Effector memory CD4-positive, alpha-beta T cell (primary cell): ENCODE data around the gene MAML2.

Experiments used
- DNase-seq, 3 donors: peaks; one replicate each; pipeline ENCODE4 v3.0.0-alpha.2; 2020
- H3K27ac ChIP-seq: 2 replicates; pipeline ENCODE4 v1.7.0; 2013; ENCODE audit warnings: mild to moderate bottlenecking, low read length, moderate library complexity; ENCODE audit not compliant: insufficient read depth, poor library complexity, severe bottlenecking
- H3K27me3 ChIP-seq: replicated peaks from 2 replicates; pipeline ENCODE4 v1.7.0; 2013; ENCODE audit warnings: mild to moderate bottlenecking, low read length; ENCODE audit not compliant: insufficient read depth, control insufficient read depth, poor library complexity, severe bottlenecking
- H3K36me3 ChIP-seq: 2 replicates; pipeline ENCODE4 v1.7.0; 2013; ENCODE audit warnings: mild to moderate bottlenecking, low read length, moderate library complexity; ENCODE audit not compliant: control insufficient read depth, insufficient read depth
- H3K4me1 ChIP-seq: 2 replicates; pipeline ENCODE4 v1.7.0; 2013; ENCODE audit warnings: low read length, mild to moderate bottlenecking; ENCODE audit not compliant: control insufficient read depth, insufficient read depth, poor library complexity, severe bottlenecking
- H3K4me3 ChIP-seq: 2 replicates; pipeline ENCODE4 v1.7.0; 2013; ENCODE audit warnings: low read length, low read depth, mild to moderate bottlenecking; ENCODE audit not compliant: insufficient read depth, poor library complexity, severe bottlenecking
- H3K9me3 ChIP-seq: 2 replicates; pipeline ENCODE4 v1.7.0; 2013; ENCODE audit warnings: mild to moderate bottlenecking, low read length, moderate library complexity; ENCODE audit not compliant: control insufficient read depth

Gene MAML2

GRCh38 chr11:96081561-96081960 is 261.4 kb downstream of the MAML2 start:
- no peaks in the 10 kb centered on the region for H3K27me3 ChIP-seq
- H3K9me3 ChIP-seq = no peaks in the 10 kb centered on the region
- no peaks in the 10 kb centered on the region for H3K36me3 ChIP-seq
- no peak overlapping the region for H3K4me3 ChIP-seq
- no peak overlapping the region for H3K27ac ChIP-seq
- H3K4me1 ChIP-seq = no peaks in the 10 kb centered on the region
- DNase-seq = no peak

DNA sequence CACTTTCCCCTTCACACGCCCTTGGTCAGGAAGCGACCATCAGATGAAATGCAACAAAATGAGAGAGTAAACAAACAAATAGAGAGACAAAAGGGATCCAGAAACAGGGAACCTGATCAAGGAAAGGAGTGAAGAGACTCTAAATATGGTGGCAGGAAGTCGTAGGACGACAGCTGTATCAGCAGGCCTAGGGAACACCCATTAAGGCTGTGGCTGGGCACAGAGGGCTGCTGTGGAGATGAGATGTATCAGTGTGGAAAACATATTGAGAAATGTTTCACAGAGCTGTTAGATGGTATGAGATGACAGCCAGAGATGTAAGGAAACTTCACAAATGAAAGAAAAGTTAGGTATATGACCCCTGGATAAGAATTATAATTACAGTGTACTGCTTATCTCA is 263.3 kb downstream of the MAML2 start:
- Histone ChIP-seq H3K27me3 (no peaks in the 10 kb centered on the region), H3K4me1 (no peaks in the 10 kb centered on the region), H3K27ac (no peak overlapping the region), H3K36me3 (no peaks in the 10 kb centered on the region), H3K9me3 (no peaks in the 10 kb centered on the region), H3K4me3 (no peak overlapping the region)
- DNase-seq = no peak

GRCh38 chr11:96075532-96075959 is 267.4 kb downstream of the MAML2 start:
- no peak overlapping the region for H3K4me3 ChIP-seq
- no peaks in the 10 kb centered on the region for H3K9me3 ChIP-seq
- H3K27me3 ChIP-seq = no peaks in the 10 kb centered on the region
- no peak overlapping the region for H3K27ac ChIP-seq
- DNase-seq = no peak
- no peaks in the 10 kb centered on the region for H3K4me1 ChIP-seq
- H3K36me3 ChIP-seq = no peaks in the 10 kb centered on the region

DNA sequence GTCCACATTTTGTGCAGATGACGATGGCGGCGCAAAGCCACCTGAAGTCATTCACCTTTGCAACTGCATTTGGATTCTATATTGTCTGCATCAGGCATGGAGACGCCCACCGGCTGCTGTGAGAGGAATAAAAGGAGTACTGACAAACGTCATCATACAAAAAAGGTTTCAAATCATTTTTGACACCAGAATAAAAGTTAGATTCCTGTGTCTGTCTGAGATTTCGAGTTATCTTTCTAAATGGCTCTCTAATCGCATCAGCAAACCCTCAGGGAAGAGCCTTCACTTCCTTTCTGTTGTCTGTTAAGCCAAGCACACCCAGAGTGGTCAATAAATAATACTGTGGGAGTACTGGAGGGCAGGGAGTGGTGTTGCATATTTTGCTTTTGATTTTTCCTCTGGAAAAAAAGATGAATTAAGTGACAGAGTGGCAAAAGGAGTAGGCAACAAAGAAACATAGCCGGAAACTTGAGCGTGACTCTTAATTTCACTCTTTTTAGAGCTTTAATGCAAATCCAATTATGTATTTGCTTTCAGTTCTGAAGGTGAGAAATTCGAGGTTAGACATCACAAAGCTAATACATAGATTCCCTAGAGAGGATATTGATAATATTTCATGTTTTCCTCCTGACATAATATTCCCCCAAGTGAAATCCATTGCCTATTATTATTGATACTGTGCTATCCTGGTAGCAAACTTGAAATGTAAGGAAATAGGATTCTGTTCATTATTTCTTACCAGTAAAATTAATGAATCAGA is 268.3 kb downstream of the MAML2 start:
- H3K9me3 ChIP-seq = no peaks in the 10 kb centered on the region
- DNase-seq = no peak
- H3K4me3 ChIP-seq = no peak overlapping the region
- no peaks in the 10 kb centered on the region for H3K27me3 ChIP-seq
- no peak overlapping the region for H3K27ac ChIP-seq
- H3K36me3 ChIP-seq = no peaks in the 10 kb centered on the region
- no peaks in the 10 kb centered on the region for H3K4me1 ChIP-seq

GRCh38 chr11:96073536-96073935 is 269.5 kb downstream of the MAML2 start:
- no peak overlapping the region for H3K4me3 ChIP-seq
- DNase-seq = no peak
- no peaks in the 10 kb centered on the region for H3K4me1 ChIP-seq
- H3K9me3 ChIP-seq = no peaks in the 10 kb centered on the region
- no peaks in the 10 kb centered on the region for H3K36me3 ChIP-seq
- no peak overlapping the region for H3K27ac ChIP-seq
- H3K27me3 ChIP-seq = no peaks in the 10 kb centered on the region

GRCh38 chr11:96072592-96072991 is 270.4 kb downstream of the MAML2 start:
- no peak overlapping the region for H3K27ac ChIP-seq
- H3K4me3 ChIP-seq = no peak overlapping the region
- no peaks in the 10 kb centered on the region for H3K27me3 ChIP-seq
- no peaks in the 10 kb centered on the region for H3K9me3 ChIP-seq
- no peaks in the 10 kb centered on the region for H3K36me3 ChIP-seq
- no peaks in the 10 kb centered on the region for H3K4me1 ChIP-seq
- no peak for DNase-seq

DNA sequence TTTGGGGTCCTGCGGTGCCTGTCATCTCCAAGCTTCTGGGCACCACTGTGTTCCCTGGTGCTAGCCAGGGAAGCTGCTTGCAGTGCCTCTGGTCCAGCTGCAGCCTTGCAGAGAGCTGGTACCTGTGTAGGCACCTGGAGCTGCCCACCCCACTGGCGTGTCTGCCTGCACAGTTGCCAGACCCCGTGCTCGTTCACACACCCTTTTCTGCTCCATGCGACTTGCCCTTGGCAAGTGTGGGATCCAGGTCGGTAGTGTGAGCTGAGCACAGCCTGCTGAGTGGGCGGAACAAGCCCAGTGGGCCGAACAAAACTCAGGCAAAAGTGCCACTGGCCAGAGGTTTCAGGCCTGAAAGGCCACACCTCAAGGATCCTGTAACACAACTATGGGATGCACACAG is 272.5 kb downstream of the MAML2 start:
- Histone ChIP-seq H3K27ac (no peak overlapping the region), H3K27me3 (no peaks in the 10 kb centered on the region), H3K4me3 (no peak overlapping the region), H3K36me3 (no peaks in the 10 kb centered on the region), H3K4me1 (no peaks in the 10 kb centered on the region), H3K9me3 (no peaks in the 10 kb centered on the region)
- DNase-seq = no peak

DNA sequence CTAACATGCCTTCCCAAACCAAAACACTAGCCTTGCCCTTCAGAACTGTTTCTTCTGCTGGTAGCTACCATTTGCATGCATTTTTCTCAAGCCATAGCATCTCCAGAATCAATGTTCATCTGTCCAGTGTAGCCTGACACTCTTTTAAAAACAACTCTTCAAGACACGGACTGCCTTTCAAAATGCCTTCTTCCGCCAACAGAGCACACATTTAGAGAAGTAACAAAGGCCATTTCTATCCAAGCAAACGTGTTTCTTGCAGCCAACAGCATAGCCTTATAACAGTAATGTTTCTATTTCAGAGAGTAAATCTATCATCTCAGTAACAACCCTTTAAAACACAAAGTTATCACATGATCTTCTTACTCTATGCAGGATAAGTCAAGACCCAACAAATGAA is 275.8 kb downstream of the MAML2 start:
- Histone ChIP-seq H3K4me1 (no peaks in the 10 kb centered on the region), H3K9me3 (no peaks in the 10 kb centered on the region), H3K27ac (no peak overlapping the region), H3K4me3 (no peak overlapping the region), H3K36me3 (no peaks in the 10 kb centered on the region), H3K27me3 (no peaks in the 10 kb centered on the region)
- DNase-seq = no peak

- H3K36me3 ChIP-seq = no peaks in the 10 kb centered on the region
- DNase-seq = no peak
- no peak overlapping the region for H3K27ac ChIP-seq
- no peak overlapping the region for H3K4me3 ChIP-seq
- H3K27me3 ChIP-seq = no peaks in the 10 kb centered on the region
- no peaks in the 10 kb centered on the region for H3K9me3 ChIP-seq
- no peaks in the 10 kb centered on the region for H3K4me1 ChIP-seq
These were observed 277.6 kb downstream of the MAML2 start for GRCh38 chr11:96065379-96065778.

DNA sequence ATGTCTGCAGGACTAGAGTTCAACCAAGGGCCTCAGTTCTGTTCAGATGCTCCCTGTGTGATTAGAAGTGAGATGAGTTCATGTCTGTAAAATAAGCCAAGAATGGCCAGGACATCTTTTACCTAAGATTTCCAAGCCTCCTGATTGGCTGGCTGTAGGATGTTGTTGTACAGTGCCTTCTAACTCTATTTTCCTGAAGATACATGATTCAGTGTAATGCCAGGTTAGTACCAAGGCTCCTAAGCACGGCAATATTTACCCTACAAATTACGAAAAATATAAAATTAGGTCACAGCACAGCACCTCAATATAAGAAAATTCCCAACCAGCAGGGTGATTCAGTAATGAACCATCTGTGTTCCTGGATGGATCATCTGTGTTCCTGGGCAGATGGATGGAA is 279.1 kb downstream of the MAML2 start:
- Histone ChIP-seq H3K4me3 (no peak overlapping the region), H3K36me3 (no peaks in the 10 kb centered on the region), H3K9me3 (no peaks in the 10 kb centered on the region), H3K4me1 (no peaks in the 10 kb centered on the region), H3K27me3 (no peaks in the 10 kb centered on the region), H3K27ac (no peak overlapping the region)
- DNase-seq = no peak
